Smooth muscle cell (in vitro differentiated cells): ENCODE measurements around the gene ZCCHC3. TPM values are rescaled to one million over a fixed set of nuclear protein-coding genes. Genes with fewer than 3 reads are reported as not detected.

Experiments
- DNase-seq: peaks from one replicate; lab custom pipeline; 2025; ENCODE audit not compliant: unreplicated experiment; lab: John Stamatoyannopoulos, UW
- H2AFZ ChIP-seq: fragments of 200-600 bp; sonication (generic); 2 replicates; pipeline ENCODE4 v1.6.0; 2016; ENCODE audit warnings: antibody characterized with exemption, low read depth, mild to moderate bottlenecking
- H3F3A ChIP-seq: fragments of 200-600 bp; sonication (generic); 2 replicates; pipeline ENCODE4 v1.6.0; 2017; ENCODE audit warnings: antibody characterized with exemption, low read depth
- H3K27ac ChIP-seq: fragments of 200-600 bp; sonication (generic); 2 replicates; pipeline ENCODE4 v1.5.1; 2016; ENCODE audit warnings: low read depth, mild to moderate bottlenecking
- H3K27me3 ChIP-seq: fragments of 200-600 bp; sonication (generic); 2 replicates; pipeline ENCODE4 v1.6.1; 2016; ENCODE audit warnings: low read depth, mild to moderate bottlenecking
- H3K36me3 ChIP-seq: fragments of 200-600 bp; sonication (generic); 2 replicates; pipeline ENCODE4 v1.5.1; 2016; ENCODE audit warnings: low read depth
- H3K4me1 ChIP-seq: fragments of 200-600 bp; sonication (generic); 2 replicates; pipeline ENCODE4 v1.5.1; 2016; ENCODE audit warnings: low read depth
- H3K4me2 ChIP-seq: fragments of 200-600 bp; sonication (generic); 2 replicates; pipeline ENCODE4 v1.6.0; 2016; ENCODE audit warnings: mild to moderate bottlenecking
- H3K4me3 ChIP-seq: fragments of 200-600 bp; sonication (generic); 2 replicates; pipeline ENCODE4 v1.5.1; 2016; ENCODE audit warnings: mild to moderate bottlenecking
- H3K79me2 ChIP-seq: fragments of 200-600 bp; sonication (generic); 2 replicates; pipeline ENCODE4 v1.6.0; 2016; ENCODE audit warnings: low read depth, mild to moderate bottlenecking
- H3K9ac ChIP-seq: fragments of 200-600 bp; sonication (generic); 2 replicates; pipeline ENCODE4 v1.6.0; 2016; ENCODE audit warnings: low read depth
- H3K9me3 ChIP-seq: fragments of 200-600 bp; sonication (generic); replicated peaks from 2 replicates; pipeline ENCODE4 v1.5.1; 2016; ENCODE audit warnings: low read depth
- H4K20me1 ChIP-seq: fragments of 200-600 bp; sonication (generic); 2 replicates; pipeline ENCODE4 v1.6.0; 2016; ENCODE audit warnings: low read depth
- CTCF ChIP-seq: fragments of 200-600 bp; sonication (generic); IDR thresholded peaks from 2 replicates; pipeline ENCODE4 v1.5.1; 2017; ENCODE audit warnings: borderline replicate concordance, mild to moderate bottlenecking, antibody characterized with exemption; ENCODE audit not compliant: insufficient read depth, poor library complexity, severe bottlenecking
- WGBS: methylation state at CpG from one replicate; pipeline ENCODE4 v1.1.7; 2016; ENCODE audit warnings: low lambda C conversion rate; 5-methylcytosine and 5-hydroxymethylcytosine counted together
- polyA plus RNA-seq: library from polyadenylated mRNA; unstranded; fragments of >200 nt; fragmentation: Nextera tagmentation; extraction: Ambion mirVana; gene quantifications from 2 replicates; pipeline ENCODE4 v1.2.1, GENCODE V29; 2016
- total RNA-seq: library from RNA; depleted of rRNA; stranded (reverse); fragments of >200 nt; gene quantifications from 2 replicates; pipeline ENCODE4 v1.2.3, GENCODE V29; 2014

ZCCHC3 gene
- total and polyA plus RNA-seq, 2 experiments from 2014 or later, result 27.7 to 32.4 TPM

GRCh38 chr20:275791-276190 lies 21.6 kb upstream of the ZCCHC3 start:
- Histone ChIP-seq H3K27me3 (no peaks in the 10 kb centered on the region), H3K79me2 (no peaks in the 10 kb centered on the region), H3K27ac (no peak overlapping the region), H3K4me3 (no peak overlapping the region), H3K4me2 (no peak overlapping the region), H2AFZ (no peak overlapping the region), H3K36me3 (no peaks in the 10 kb centered on the region), H3K4me1 (no peaks in the 10 kb centered on the region), H3K9me3 (no peaks in the 10 kb centered on the region), H3K9ac (no peak overlapping the region), H4K20me1 (no peaks in the 10 kb centered on the region), H3F3A (no peaks in the 10 kb centered on the region)
- WGBS, result 97% methylated on average over 7 of the region's 7 CpGs
- TF ChIP-seq CTCF, result no peak
- no peak for DNase-seq

GRCh38 chr20:276620-277495 lies 20.5 kb upstream of the ZCCHC3 start:
- no peaks in the 10 kb centered on the region for H3K79me2 ChIP-seq
- DNase-seq, result no peak
- no peak for TF ChIP-seq CTCF
- no peak overlapping the region for H2AFZ ChIP-seq
- H3K4me1 ChIP-seq, result no peaks in the 10 kb centered on the region
- H3K4me2 ChIP-seq, result no peak overlapping the region
- no peaks in the 10 kb centered on the region for H3K27me3 ChIP-seq
- H3K9me3 ChIP-seq, result no peaks in the 10 kb centered on the region
- no peaks in the 10 kb centered on the region for H3F3A ChIP-seq
- WGBS, result 93% methylated on average over 11 of the region's 12 CpGs
- no peaks in the 10 kb centered on the region for H3K36me3 ChIP-seq
- no peaks in the 10 kb centered on the region for H4K20me1 ChIP-seq
- no peak overlapping the region for H3K27ac ChIP-seq
- no peak overlapping the region for H3K9ac ChIP-seq
- H3K4me3 ChIP-seq, result no peak overlapping the region

GRCh38 chr20:277496-277781 lies 19.9 kb upstream of the ZCCHC3 start:
- H3K9ac ChIP-seq, result no peak overlapping the region
- no peaks in the 10 kb centered on the region for H3K9me3 ChIP-seq
- no peak overlapping the region for H3K27ac ChIP-seq
- no peaks in the 10 kb centered on the region for H3K27me3 ChIP-seq
- H2AFZ ChIP-seq, result no peak overlapping the region
- no peak overlapping the region for H3K4me2 ChIP-seq
- no peak for DNase-seq
- no peaks in the 10 kb centered on the region for H3F3A ChIP-seq
- no peaks in the 10 kb centered on the region for H3K36me3 ChIP-seq
- no peaks in the 10 kb centered on the region for H3K79me2 ChIP-seq
- H3K4me3 ChIP-seq, result no peak overlapping the region
- TF ChIP-seq CTCF, result no peak
- H4K20me1 ChIP-seq, result no peaks in the 10 kb centered on the region
- no peaks in the 10 kb centered on the region for H3K4me1 ChIP-seq
- WGBS, result 19% methylated on average over 3 of the region's 3 CpGs

- WGBS, result 79% methylated on average over 5 of the region's 5 CpGs
- H2AFZ ChIP-seq, result no peak overlapping the region
- no peak overlapping the region for H3K9ac ChIP-seq
- no peak for TF ChIP-seq CTCF
- H3K4me1 ChIP-seq, result no peaks in the 10 kb centered on the region
- no peak overlapping the region for H3K27ac ChIP-seq
- H3K4me3 ChIP-seq, result no peak overlapping the region
- H3K79me2 ChIP-seq, result no peaks in the 10 kb centered on the region
- DNase-seq, result no peak
- no peaks in the 10 kb centered on the region for H3F3A ChIP-seq
- no peaks in the 10 kb centered on the region for H3K9me3 ChIP-seq
- no peaks in the 10 kb centered on the region for H4K20me1 ChIP-seq
- H3K36me3 ChIP-seq, result no peaks in the 10 kb centered on the region
- no peak overlapping the region for H3K4me2 ChIP-seq
- H3K27me3 ChIP-seq, result no peaks in the 10 kb centered on the region
These were observed 19.2 kb upstream of the ZCCHC3 start for GRCh38 chr20:278181-278580.
